ENCODE measurements around the gene PCSK1N. TPM values are rescaled to one million over a fixed set of nuclear protein-coding genes. Genes with fewer than 3 reads are reported as not detected.
"Not testable (repeated sequence)": the region's sequence is repeated elsewhere in the genome, so short reads cannot be mapped to it uniquely, and the experiment has no call there.

The PCSK1N gene
- total RNA-seq, result 3.0 TPM
- long read RNA-seq, transcript PCSK1N-201 (3 exons, 1,050 nt), result major isoform, 14 of 15 reads
- long read RNA-seq, partial matches to known transcripts, result 1 of 15 reads
- long read RNA-seq, other reads (novel, unspliced or antisense), result 0 of 15 reads

- DNase-seq, result no peak
- intact Hi-C loops (cut with DNase I), result no loop called here
- Histone ChIP-seq H3K4me1 (no peaks in the 10 kb centered on the region), H3K9me3 (no peaks in the 10 kb centered on the region), H3K27ac (no peak within 1 kb of the TSS), H3K36me3 (no peaks in the 10 kb centered on the region), H3K4me3 (peak within 1 kb of the TSS; percentile 25), H3K27me3 (ENCODE audit: low read depth) (peaks cover 16% of the 10 kb centered on the region)
- TF ChIP-seq CTCF (IDR thresholded peaks at IDR 0.05), result no peak
- ATAC-seq, result peak in 1 of 2 donors; percentile 37
Observed at GRCh38 chrX:48835524-48836329, at the start of gene PCSK1N. PCSK1N (minus strand) TSS chrX:48835610; CDS start chrX:48835532, 78 bp downstream.

- no peak overlapping the region for H3K4me3 ChIP-seq
- H3K36me3 ChIP-seq, result no peaks in the 10 kb centered on the region
- intact Hi-C loops (cut with DNase I), result no loop called here
- no peak overlapping the region for H3K27ac ChIP-seq
- ATAC-seq (no peak), DNase-seq (no peak)
- no peak for TF ChIP-seq CTCF (IDR thresholded peaks at IDR 0.05)
- H3K27me3 ChIP-seq (ENCODE audit: low read depth), result no peaks in the 10 kb centered on the region
- no peaks in the 10 kb centered on the region for H3K9me3 ChIP-seq
- H3K4me1 ChIP-seq, result no peaks in the 10 kb centered on the region
Observed at GRCh38 chrX:48883729-48884128, 48.3 kb upstream of the PCSK1N start.

- H3K4me1 ChIP-seq; H3K4me3 ChIP-seq; H3K9me3 ChIP-seq; H3K27ac ChIP-seq; H3K36me3 ChIP-seq; H3K27me3 ChIP-seq (ENCODE audit: low read depth); DNase-seq; intact Hi-C loops (cut with DNase I): not testable (repeated sequence)
- ATAC-seq, result peak in 1 of 2 donors; percentile 14
Observed at GRCh38 chrX:48876944-48877343, 41.5 kb upstream of the PCSK1N start.

GRCh38 chrX:48872017-48872416, 36.6 kb upstream of the PCSK1N start:
- DNase-seq; H3K9me3 ChIP-seq; intact Hi-C loops (cut with DNase I); ATAC-seq; H3K4me3 ChIP-seq; H3K36me3 ChIP-seq; H3K27me3 ChIP-seq (ENCODE audit: low read depth); H3K27ac ChIP-seq; H3K4me1 ChIP-seq: not testable (repeated sequence)

GRCh38 chrX:48864210-48864609, 28.8 kb upstream of the PCSK1N start:
- DNase-seq, result no peak
- TF ChIP-seq CTCF (IDR thresholded peaks at IDR 0.05), result no peak
- Histone ChIP-seq H3K27ac (no peak overlapping the region), H3K9me3 (no peaks in the 10 kb centered on the region), H3K4me1 (no peaks in the 10 kb centered on the region), H3K27me3 (ENCODE audit: low read depth) (no peaks in the 10 kb centered on the region), H3K4me3 (no peak overlapping the region), H3K36me3 (no peaks in the 10 kb centered on the region)
- ATAC-seq, result no peak
- intact Hi-C loops (cut with DNase I), result no loop called here

- H3K27me3 ChIP-seq (ENCODE audit: low read depth), result no peaks in the 10 kb centered on the region
- intact Hi-C loops (cut with DNase I), result no loop called here
- H3K27ac ChIP-seq, result no peak overlapping the region
- TF ChIP-seq CTCF (IDR thresholded peaks at IDR 0.05), result no peak
- H3K36me3 ChIP-seq, result no peaks in the 10 kb centered on the region
- H3K9me3 ChIP-seq, result no peaks in the 10 kb centered on the region
- H3K4me1 ChIP-seq, result no peaks in the 10 kb centered on the region
- H3K4me3 ChIP-seq, result no peak overlapping the region
- no peak for ATAC-seq
- no peak for DNase-seq
Observed at GRCh38 chrX:48854898-48855297, 19.5 kb upstream of the PCSK1N start.

GRCh38 chrX:48854121-48854804, 18.9 kb upstream of the PCSK1N start:
- DNase-seq; H3K27ac ChIP-seq; H3K9me3 ChIP-seq; H3K36me3 ChIP-seq; H3K4me3 ChIP-seq; ATAC-seq; H3K27me3 ChIP-seq (ENCODE audit: low read depth); intact Hi-C loops (cut with DNase I); H3K4me1 ChIP-seq: not testable (repeated sequence)

GRCh38 chrX:48853494-48853893, 18.1 kb upstream of the PCSK1N start:
- DNase-seq; H3K4me1 ChIP-seq; H3K27ac ChIP-seq; intact Hi-C loops (cut with DNase I); H3K36me3 ChIP-seq; H3K27me3 ChIP-seq (ENCODE audit: low read depth); H3K4me3 ChIP-seq; H3K9me3 ChIP-seq; ATAC-seq: not testable (repeated sequence)
